GM21526 (cell line): ENCODE data around the gene IFI27L1.

ENCODE experiments used
- ATAC-seq: cut with Tn5 transposase; IDR thresholded peaks from one replicate; pipeline ENCODE4 v1.9.1; 2021; ENCODE audit warnings: moderate library complexity; ENCODE audit not compliant: unreplicated experiment, low FRiP score

Gene IFI27L1

DNA sequence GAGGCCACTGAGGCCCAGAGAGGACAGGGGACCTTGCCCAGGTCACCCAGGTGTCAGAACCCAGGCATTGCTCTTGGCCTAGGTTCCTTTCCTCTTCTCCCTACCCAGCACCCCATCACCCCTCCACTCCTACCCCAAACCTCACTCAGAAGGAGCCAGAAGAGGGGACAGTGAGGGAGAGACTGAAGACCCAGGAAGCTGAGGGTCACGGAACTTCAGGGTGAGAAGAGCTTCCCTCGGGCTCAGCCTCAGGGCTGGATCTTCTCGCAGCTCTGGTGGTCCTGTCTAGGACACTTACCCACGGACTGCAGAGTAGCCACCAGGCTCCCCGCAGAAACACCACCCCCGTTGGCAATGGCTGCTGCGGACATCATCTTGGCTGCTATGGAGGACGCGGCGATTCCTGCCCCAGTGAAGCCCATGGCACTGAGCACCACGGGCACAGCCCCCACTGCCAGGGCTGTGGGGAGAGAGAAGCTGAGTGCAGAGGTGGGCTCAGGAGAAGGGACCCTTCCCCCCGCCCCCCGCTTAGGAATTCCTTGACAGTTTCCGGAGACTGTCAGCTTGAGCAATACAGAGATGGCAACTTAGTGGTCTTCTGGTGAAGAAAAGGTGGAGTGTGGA lies 47.2 kb downstream of the IFI27L1 start:
- ATAC-seq: no peak

DNA sequence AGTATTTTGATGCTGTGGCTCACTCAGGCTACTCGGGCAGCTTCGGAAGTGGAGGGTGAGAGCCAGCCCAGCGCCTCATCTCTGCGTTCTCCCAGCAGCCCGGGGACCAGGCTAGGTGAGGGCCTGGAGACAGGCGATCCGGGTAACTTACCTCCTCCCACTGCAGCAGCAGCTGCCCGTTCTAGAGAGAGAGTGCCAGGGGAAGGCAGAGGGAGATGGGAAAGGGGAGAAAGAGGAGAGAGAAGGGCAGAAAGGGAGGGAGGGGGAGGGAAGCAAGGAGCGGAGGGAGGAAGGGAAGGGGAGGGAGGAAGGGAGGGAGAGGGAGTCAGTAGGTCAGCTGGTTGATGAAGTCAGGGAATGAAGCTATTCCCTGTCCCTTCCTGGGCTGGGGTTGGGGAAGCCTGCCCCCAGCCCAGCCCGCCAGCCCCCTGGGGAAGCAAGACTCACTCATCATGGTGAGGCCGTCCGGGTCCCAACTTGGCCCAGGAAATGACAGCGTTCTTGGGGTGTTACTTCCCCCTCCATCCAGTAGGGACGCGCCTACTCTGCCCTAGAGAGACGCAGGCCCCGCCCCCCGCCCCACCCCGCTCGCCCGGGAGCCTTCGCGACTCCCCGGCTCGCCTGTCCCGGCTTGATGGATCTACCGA lies 48.1 kb downstream of the IFI27L1 start, which contains the start of gene IFI27L2:
Gene IFI27L2 (minus strand): TSS at position 494 of the 647 bp plus-strand sequence. CDS start 40 bp downstream, at position 454.
- ATAC-seq: peak; percentile 95

DNA sequence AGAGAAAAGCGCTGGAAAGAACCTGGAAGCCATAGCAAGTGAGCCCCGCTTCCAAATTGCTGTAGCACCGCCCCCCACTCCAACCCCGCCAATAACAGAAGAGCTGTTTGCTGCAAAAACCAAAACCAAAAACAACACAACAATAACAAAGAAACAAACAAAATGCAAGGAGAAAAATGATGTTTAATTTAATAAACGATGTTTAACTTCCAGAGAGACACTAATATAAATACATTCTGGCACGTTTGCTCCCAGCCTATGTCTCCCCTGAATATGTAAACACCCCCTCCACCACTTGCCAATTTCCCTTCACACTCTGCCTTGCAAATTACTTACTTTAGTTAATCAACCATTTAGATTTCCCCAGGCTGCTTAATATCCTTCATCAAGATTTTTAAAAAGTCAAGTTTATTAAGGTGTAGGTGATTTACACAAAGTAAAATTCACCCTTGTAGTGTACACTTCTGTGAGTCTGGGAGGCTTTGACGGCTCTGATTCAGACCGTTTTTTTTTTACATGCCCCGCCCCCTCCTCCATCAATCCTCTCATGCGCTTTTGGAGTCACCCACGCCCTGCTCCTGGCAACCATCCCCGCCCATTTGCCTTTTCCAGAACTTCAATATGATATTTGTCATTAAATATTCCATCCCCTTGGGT lies 48.8 kb downstream of the IFI27L1 start:
- no peak for ATAC-seq

DNA sequence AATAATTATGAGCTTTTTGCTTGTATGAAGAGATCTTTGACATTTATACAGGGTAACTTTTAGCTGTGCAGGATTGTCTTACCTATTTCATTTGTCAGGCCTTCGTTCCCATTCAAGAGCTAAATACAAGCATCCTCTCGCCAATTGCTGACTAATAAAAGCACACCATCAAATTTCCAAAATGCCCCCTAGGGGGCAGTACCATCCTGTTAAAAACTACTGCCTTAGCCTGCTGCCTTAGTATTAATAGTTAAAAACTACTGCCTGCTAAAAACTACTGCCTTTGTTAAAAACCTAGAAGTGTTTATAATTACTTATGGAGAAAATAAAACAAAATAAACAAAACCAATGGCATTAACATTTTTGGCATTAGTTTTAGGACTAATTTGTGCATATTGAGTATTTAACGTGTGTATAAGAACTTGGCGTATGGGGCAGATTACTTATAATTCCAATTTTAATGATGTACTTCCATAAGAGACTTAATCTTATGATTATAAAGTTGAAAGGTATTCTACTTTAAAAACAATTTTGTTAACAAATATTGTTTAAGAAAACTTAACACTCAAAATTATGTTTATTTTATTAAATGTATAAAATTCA lies 51.3 kb downstream of the IFI27L1 start:
- ATAC-seq: no peak

DNA sequence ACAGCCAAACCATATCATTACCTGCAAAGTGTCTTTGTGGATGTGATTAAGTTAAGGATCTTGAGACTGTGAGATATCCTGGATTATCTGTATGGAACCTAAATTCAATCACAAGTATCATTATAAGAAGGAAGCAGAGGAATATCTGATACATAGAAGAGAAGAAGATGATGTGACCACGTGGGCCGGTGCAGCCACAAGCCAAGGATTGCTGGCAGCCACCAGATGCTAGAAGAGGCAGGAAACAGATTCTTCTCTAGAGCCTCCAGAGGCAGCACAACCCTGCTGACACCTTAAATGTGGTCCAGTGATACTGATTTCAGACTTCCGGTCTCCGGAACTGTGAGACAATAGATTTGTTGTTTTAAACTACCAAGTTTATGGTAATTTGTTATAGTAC lies 54.4 kb downstream of the IFI27L1 start:
- no peak for ATAC-seq

DNA sequence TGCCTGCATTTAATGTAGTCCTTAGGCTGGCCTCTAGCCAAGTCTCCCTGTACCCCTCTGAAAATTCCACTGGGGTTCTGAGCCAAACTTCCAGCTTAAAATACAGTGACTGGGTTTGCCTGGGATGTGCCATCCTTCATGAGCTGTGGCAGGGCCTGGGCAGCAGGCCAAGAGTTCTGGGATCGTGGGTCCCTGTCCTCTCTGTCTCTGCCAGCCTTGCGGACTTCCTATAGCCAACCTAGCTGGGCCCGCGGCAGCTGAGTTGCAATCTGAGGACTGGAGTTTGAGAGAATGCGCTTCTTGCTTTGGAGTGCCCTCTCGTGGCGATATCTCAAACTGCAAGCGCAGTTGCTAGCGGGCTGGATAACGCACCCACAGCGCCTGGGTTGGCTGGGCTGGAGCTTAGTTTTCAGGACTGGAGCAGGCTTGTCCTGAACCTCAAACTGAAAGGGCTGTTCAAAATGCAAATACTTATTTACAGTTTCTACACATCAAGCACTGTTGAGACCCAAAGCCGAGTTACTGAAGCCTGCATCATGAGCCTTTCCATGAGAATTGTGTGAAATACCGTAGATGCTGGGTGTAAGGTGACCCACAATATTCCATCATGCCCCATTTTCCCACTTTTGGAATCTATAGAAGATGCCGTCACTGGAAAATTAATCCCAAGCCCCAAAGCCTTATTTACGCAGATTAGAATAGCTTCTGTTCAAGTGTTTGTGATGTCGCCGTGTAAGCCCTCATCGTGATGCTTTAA lies 55.6 kb downstream of the IFI27L1 start:
- ATAC-seq: peak; percentile 56

DNA sequence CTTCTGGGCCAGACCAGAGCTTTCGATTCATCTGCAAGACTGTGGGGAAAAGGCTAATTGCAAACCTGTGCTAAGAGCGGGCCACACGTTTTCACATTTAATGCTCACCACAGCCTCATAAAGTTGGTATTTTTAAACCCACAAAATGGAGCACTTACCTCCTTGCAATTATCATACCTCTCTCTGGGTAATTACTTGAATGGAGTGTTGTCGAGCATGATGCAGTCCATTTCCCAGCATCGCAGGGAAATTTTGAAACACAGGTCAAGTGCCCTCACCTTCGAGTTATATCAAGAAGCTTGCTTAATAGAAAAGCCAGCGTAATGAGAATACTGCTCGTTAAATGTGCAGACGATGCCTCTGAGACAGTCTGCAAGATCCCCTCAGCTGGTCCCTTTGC lies 57.1 kb downstream of the IFI27L1 start:
- no peak for ATAC-seq

DNA sequence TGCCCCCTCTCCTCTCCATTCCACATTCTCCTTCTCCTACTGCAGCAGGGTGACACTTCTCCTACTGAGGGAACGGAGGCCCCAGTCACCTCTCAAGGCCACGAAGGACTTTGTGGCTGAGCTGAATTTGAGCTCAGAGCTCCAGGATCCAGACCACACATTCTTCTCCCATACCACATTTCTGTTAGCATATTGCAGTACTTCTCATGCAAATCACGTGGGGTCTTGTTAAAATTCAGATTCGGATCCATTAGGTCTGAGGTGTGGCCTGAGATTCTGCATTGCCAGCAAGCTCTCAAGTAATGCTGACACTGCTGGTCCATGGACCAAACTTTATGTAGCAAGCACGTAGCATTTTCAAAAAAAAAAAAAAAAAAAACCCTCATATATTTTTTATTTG lies 57.9 kb downstream of the IFI27L1 start:
- ATAC-seq: no peak

DNA sequence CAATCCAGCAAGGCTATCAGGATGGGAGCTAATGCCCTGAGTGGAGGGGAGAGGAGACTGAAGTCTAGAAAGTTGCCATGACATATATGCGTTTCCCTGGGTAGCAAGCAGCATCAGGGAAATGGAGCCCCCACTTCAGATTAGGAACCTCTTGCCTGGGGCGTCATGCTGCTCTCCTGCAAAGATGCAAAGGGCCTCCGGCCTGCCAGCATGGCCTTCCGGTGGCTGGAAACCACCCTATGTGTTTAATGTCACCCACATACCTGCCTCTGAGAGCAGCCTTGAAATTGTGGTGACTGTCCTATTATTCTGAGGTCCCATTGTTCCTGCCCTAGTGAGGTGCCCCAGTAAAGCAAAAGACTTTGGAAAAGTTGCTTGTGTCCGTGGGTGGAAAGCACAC lies 58.3 kb downstream of the IFI27L1 start:
- no peak for ATAC-seq

DNA sequence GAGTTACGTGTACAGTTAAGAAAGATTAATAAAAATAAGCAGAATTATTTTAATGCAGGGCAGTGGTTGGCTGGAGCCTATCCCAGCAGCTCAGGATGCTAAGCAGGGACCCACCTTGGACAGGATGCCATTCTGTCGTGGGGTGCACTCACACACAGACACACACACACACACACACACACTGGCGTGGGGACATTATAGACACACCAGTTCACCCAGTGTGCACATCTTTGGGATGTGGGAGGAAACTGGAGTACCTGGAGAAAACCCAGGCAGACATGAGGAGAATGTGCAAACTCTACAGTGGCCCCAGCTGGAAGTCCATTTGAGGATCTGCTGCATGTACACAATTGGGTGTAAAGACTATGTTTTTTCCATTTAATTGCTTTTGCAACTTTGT lies 61.1 kb downstream of the IFI27L1 start:
- no peak for ATAC-seq

DNA sequence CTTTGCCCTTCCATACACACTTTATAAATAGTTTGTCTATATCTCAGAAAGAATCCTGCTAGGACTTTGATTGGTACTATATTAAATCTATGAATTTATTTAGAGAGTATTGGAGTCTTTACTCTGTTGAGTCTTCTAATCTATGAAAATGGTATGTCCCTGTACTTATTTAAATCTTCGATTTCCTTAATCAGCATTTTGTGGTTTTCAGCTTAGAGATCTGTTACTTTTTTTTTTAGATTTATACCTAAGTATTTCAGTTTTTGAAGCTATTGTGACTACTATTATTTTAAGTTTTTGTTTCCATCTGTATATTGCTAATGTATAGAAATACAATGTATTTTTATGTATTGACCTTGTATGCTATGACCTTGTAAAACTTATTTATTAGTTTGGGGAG lies 61.7 kb downstream of the IFI27L1 start:
- no peak for ATAC-seq

DNA sequence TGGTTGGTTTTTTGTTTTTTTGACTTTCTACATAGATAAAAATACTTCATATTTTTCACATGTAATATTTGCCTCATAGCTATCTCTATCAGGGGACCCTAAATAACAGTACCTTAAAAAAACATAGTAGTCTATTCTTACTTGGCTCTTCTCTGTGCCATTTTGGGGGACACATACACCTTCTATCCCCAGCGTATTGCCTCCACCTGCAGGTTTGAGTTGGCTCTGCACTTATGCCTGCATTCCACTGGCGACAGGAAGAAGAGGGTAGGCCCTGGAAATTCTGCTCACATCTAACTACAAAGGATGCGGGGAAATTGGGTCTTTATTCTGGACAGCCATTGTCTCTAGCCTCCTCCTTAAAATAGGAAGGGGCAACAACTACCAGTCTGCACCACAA lies 62.1 kb downstream of the IFI27L1 start:
- ATAC-seq: no peak

DNA sequence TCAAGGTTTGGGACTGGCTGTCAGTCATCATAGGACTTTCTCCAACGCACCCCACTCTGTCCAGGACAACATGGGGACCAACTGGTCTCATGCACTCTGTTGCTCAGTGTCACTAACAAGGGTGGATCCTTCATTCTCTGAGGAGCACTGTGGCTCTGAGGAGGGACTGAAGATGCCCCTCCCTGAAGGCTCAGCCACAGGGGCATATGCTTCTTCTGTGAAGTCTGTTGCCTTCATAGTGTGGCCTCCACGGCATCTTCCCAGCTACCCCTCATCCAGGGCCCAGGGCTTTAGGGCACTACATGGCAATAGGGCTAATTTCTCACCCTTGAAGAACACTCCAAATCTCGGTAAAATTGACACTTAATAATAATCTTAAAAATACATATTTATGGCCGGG lies 62.6 kb downstream of the IFI27L1 start:
- no peak for ATAC-seq

DNA sequence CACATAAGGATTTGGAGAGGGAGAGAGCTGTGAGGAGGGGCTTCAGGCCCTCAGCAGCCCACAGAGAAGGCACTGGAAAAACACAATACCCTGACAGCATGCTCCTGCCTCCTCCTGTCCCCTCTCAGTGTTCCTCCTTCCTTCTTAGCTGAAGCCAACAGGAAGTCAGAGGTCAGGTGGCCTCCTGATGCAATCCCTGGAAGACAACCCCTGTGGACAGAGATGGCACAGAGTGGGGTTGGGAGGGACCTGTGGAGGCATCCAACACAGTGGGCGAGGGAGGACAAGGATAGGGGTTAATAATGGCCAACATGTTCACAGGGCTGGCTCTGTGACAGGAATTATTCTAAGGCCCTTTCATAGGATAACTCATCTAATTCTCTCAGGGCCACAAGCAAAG lies 63.7 kb downstream of the IFI27L1 start:
- no peak for ATAC-seq

DNA sequence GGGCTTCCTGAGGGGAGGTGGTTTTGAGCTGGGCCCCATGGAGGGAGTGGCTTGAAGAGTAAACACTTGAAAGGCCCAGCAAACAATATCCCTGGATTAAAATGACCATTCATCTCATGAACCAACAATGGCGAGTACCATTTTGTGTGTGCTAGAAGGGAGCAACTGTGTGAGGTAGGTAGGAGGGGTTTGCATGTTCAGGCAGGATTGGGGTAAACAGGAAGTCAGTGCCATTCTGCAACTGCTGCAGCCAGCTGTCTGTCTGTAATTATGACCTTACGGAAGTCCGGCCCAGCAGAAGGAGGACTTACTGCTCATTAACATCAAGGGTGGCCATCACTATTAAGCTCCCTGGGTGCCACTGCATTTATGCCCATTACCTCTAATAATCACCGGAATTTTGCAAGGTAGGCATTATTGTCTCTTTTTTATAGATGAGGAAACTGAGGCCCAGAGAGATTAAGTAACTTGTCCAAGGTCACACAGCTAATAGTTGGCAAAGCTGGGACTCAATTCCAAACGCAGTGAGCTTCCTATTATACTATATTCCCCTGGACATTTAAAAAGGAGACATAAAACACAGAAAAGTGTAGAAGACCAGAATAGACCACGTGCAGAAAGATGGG lies 64.9 kb downstream of the IFI27L1 start:
- ATAC-seq: no peak
